WTC11 (cell line): Measurements from ENCODE around the gene WWOX. TPM values are rescaled to one million over a fixed set of nuclear protein-coding genes. Genes with fewer than 3 reads are reported as not detected.

Source experiments
- ATAC-seq: fragments of 200-7000 bp; cut with Tn5 transposase; 2 replicates; pipeline ENCODE4 v1.10.0; 2021; ENCODE audit warnings: mild to moderate bottlenecking, moderate library complexity
- CTCF ChIA-PET: fragments of 300-600 bp; sonication (Branson Sonifier 250); formaldehyde crosslinking; loops from one replicate; lab custom pipeline; 2021; ENCODE audit warnings: antibody characterized with exemption; lab: Charles Lee
- POLR2A ChIA-PET: fragments of 350-600 bp; sonication (Branson Sonifier 250); formaldehyde crosslinking; loops from one replicate; lab custom pipeline; 2021; ENCODE audit warnings: antibody characterized with exemption; lab: Charles Lee
- DNase-seq: peaks from one replicate; pipeline ENCODE4 v3.0.0; 2021; ENCODE audit warnings: low spot score
- H3K27ac Mint-ChIP-seq: 2 replicates; pipeline ENCODE4 v1.8.0; 2021; ENCODE audit warnings: mixed read lengths
- H3K27me3 Mint-ChIP-seq: 2 replicates; pipeline ENCODE4 v1.8.0; 2021; ENCODE audit warnings: low read depth, mild to moderate bottlenecking, moderate library complexity, mixed read lengths
- H3K36me3 Mint-ChIP-seq: 2 replicates; pipeline ENCODE4 v1.8.0; 2021; ENCODE audit warnings: mixed read lengths
- H3K4me1 Mint-ChIP-seq: 2 replicates; pipeline ENCODE4 v1.8.0; 2022; ENCODE audit warnings: mixed read lengths
- H3K4me3 Mint-ChIP-seq: 2 replicates; pipeline ENCODE4 v1.8.0; 2021; ENCODE audit warnings: mild to moderate bottlenecking, moderate library complexity, mixed read lengths
- H3K9me3 Mint-ChIP-seq: 2 replicates; pipeline ENCODE4 v1.8.0; 2021; ENCODE audit warnings: mixed read lengths
- JAZF1 ChIP-seq: fragments of 250-450 bp; sonication (Bioruptor Pico); IDR thresholded peaks from 2 replicates; pipeline ENCODE4 v1.9.0; 2021; ENCODE audit warnings: moderate library complexity, mild to moderate bottlenecking, inconsistent platforms
- RORB ChIP-seq: fragments of 250-450 bp; sonication (Bioruptor Pico); IDR thresholded peaks from 2 replicates; pipeline ENCODE4 v1.9.0; 2021; ENCODE audit warnings: mild to moderate bottlenecking
- ZNF396 ChIP-seq: fragments of 250-450 bp; sonication (Bioruptor Pico); IDR thresholded peaks from 2 replicates; pipeline ENCODE4 v1.8.0; 2021; ENCODE audit warnings: mild to moderate bottlenecking, moderate library complexity, borderline replicate concordance
- ZNF671 ChIP-seq: fragments of 250-450 bp; sonication (Bioruptor Pico); IDR thresholded peaks from 2 replicates; pipeline ENCODE4 v1.8.0; 2021; ENCODE audit warnings: mild to moderate bottlenecking
- total RNA-seq: library from RNA; stranded (reverse); gene quantifications from 3 replicates; pipeline ENCODE4 v1.2.3, GENCODE V29; 2021
- TF ChIP-seq, protein P1 (sequence below): sonication (generic); formaldehyde crosslinking; IDR thresholded peaks from 2 replicates; pipeline ENCODE4 v1.8.1; 2023; ENCODE audit warnings: mild to moderate bottlenecking, missing genetic modification reagents, moderate library complexity
- TF ChIP-seq, protein P2 (sequence below): sonication (generic); formaldehyde crosslinking; IDR thresholded peaks from 2 replicates; pipeline ENCODE4 v1.8.1; 2022; ENCODE audit warnings: missing genetic modification reagents, borderline replicate concordance
- TF ChIP-seq, protein P3 (sequence below): sonication (generic); formaldehyde crosslinking; IDR thresholded peaks from 2 replicates; pipeline ENCODE4 v1.8.0; 2022; ENCODE audit warnings: mild to moderate bottlenecking, missing genetic modification reagents
- TF ChIP-seq, protein P4 (sequence below): sonication (generic); formaldehyde crosslinking; IDR thresholded peaks from 2 replicates; pipeline ENCODE4 v1.8.1; 2022; ENCODE audit warnings: low read depth, missing genetic modification reagents, borderline replicate concordance
- TF ChIP-seq, protein P5 (sequence below): sonication (generic); formaldehyde crosslinking; IDR thresholded peaks from 2 replicates; pipeline ENCODE4 v1.8.0; 2022; ENCODE audit warnings: mild to moderate bottlenecking, missing genetic modification reagents
- TF ChIP-seq, protein P6 (sequence below): sonication (generic); formaldehyde crosslinking; IDR thresholded peaks from 2 replicates; pipeline ENCODE4 v1.8.0; 2022; ENCODE audit warnings: mild to moderate bottlenecking, missing genetic modification reagents
- TF ChIP-seq, protein P7 (sequence below): fragments of 250-450 bp; sonication (Bioruptor Pico); IDR thresholded peaks from 2 replicates; pipeline ENCODE4 v1.9.0; 2021; ENCODE audit warnings: mild to moderate bottlenecking
- TF ChIP-seq, protein P8 (sequence below): fragments of 250-450 bp; sonication (Bioruptor Pico); conservative IDR thresholded peaks from 2 replicates; pipeline ENCODE4 v1.9.0; 2021; ENCODE audit warnings: mild to moderate bottlenecking
- TF ChIP-seq, protein P9 (sequence below): fragments of 250-450 bp; sonication (Bioruptor Pico); IDR thresholded peaks from 2 replicates; pipeline ENCODE4 v1.9.0; 2021; ENCODE audit warnings: mild to moderate bottlenecking

The WWOX gene
- total RNA-seq, 1 experiment from 2014 or later: 15.7 TPM

DNA sequence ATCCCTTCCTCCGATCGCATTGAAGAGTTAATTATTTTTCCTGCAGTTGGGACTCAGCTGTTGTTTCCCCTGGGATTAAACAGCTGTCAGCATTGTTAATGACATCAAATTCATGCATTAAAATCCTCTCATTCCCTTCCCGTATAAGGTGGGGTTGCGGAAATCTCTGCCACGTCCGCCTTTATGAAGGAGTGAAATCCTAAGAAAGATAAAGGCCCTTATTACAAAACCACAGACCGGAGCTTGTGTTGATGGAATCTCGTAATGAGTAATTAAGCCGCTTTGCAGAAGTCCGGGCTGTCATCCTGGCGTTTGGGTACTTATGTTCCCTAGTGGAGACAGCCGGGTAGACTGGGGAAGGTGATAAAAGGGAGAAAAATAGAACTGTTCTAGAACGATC is 873.5 kb downstream of the WWOX start (continued):
- TF ChIP-seq, protein P1, sequence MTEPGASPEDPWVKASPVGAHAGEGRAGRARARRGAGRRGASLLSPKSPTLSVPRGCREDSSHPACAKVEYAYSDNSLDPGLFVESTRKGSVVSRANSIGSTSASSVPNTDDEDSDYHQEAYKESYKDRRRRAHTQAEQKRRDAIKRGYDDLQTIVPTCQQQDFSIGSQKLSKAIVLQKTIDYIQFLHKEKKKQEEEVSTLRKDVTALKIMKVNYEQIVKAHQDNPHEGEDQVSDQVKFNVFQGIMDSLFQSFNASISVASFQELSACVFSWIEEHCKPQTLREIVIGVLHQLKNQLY: no peak
- TF ChIP-seq, protein P2, sequence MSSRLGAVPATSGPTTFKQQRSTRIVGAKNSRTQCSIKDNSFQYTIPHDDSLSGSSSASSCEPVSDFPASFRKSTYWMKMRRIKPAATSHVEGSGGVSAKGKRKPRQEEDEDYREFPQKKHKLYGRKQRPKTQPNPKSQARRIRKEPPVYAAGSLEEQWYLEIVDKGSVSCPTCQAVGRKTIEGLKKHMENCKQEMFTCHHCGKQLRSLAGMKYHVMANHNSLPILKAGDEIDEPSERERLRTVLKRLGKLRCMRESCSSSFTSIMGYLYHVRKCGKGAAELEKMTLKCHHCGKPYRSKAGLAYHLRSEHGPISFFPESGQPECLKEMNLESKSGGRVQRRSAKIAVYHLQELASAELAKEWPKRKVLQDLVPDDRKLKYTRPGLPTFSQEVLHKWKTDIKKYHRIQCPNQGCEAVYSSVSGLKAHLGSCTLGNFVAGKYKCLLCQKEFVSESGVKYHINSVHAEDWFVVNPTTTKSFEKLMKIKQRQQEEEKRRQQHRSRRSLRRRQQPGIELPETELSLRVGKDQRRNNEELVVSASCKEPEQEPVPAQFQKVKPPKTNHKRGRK: no peak
- TF ChIP-seq, protein P3, sequence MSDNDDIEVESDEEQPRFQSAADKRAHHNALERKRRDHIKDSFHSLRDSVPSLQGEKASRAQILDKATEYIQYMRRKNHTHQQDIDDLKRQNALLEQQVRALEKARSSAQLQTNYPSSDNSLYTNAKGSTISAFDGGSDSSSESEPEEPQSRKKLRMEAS (CRISPR knock-in tag): no peak

DNA sequence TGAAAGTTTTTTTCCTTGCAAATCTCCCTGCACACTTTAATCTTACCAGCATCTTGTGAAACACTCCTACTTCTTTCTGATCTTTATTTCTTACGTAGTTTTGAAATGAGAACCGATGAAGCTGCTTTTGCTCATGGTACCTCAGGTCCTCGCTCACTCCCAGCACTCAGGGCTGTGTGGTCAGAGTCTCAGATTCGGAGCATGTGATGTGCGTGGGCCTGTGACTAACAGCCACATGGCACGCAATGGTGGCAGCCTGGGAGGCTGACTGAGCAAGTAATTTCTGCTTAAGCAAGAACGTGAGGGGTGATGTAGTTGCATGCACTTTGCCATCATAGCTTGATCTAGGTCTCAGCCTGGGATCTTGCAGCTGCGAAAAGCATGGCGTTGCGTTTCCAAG is 876.8 kb downstream of the WWOX start:
- Mint-ChIP-seq H3K4me1 (peaks cover 37% of the 10 kb centered on the region), H3K9me3 (no peaks in the 10 kb centered on the region), H3K27ac (no peak overlapping the region), H3K4me3 (no peak overlapping the region), H3K27me3 (no peaks in the 10 kb centered on the region), H3K36me3 (no peaks in the 10 kb centered on the region)
- no peak for ATAC-seq
- TF ChIP-seq, protein P4, sequence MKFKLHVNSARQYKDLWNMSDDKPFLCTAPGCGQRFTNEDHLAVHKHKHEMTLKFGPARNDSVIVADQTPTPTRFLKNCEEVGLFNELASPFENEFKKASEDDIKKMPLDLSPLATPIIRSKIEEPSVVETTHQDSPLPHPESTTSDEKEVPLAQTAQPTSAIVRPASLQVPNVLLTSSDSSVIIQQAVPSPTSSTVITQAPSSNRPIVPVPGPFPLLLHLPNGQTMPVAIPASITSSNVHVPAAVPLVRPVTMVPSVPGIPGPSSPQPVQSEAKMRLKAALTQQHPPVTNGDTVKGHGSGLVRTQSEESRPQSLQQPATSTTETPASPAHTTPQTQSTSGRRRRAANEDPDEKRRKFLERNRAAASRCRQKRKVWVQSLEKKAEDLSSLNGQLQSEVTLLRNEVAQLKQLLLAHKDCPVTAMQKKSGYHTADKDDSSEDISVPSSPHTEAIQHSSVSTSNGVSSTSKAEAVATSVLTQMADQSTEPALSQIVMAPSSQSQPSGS (CRISPR knock-in tag): no peak
- TF ChIP-seq, protein P5, sequence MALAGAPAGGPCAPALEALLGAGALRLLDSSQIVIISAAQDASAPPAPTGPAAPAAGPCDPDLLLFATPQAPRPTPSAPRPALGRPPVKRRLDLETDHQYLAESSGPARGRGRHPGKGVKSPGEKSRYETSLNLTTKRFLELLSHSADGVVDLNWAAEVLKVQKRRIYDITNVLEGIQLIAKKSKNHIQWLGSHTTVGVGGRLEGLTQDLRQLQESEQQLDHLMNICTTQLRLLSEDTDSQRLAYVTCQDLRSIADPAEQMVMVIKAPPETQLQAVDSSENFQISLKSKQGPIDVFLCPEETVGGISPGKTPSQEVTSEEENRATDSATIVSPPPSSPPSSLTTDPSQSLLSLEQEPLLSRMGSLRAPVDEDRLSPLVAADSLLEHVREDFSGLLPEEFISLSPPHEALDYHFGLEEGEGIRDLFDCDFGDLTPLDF (CRISPR knock-in tag): no peak
- TF ChIP-seq, protein P6, sequence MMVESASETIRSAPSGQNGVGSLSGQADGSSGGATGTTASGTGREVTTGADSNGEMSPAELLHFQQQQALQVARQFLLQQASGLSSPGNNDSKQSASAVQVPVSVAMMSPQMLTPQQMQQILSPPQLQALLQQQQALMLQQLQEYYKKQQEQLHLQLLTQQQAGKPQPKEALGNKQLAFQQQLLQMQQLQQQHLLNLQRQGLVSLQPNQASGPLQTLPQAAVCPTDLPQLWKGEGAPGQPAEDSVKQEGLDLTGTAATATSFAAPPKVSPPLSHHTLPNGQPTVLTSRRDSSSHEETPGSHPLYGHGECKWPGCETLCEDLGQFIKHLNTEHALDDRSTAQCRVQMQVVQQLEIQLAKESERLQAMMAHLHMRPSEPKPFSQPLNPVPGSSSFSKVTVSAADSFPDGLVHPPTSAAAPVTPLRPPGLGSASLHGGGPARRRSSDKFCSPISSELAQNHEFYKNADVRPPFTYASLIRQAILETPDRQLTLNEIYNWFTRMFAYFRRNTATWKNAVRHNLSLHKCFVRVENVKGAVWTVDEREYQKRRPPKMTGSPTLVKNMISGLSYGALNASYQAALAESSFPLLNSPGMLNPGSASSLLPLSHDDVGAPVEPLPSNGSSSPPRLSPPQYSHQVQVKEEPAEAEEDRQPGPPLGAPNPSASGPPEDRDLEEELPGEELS (CRISPR knock-in tag): no peak
- CTCF ChIA-PET: no interaction called here
- POLR2A ChIA-PET: no interaction called here
- no peak for DNase-seq

DNA sequence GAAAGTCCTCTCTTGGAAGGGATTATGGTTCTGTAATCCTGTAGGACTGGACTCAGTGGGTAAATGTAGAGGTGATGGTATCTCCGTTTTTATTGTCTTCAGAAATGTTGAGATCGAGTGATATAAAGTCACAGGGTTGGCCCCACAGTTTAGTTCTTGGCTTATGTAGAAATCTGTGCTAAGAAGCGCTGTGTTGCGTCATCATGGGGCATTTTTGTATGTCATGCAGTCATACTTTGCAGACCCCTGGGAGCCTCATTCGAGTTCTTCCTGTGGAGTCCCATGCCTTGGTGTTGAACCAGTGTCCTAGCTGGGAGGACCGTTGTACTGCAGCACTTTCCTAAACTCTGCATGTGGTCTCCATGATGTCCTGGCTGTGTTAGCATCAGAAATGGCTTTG is 881.4 kb downstream of the WWOX start:
- ATAC-seq (no peak), DNase-seq (no peak)
- no peak overlapping the region for H3K27ac Mint-ChIP-seq
- ChIA-PET POLR2A (no interaction called here), CTCF (no interaction called here)
- no peaks in the 10 kb centered on the region; the same call in none of the 2 replicates for H3K36me3 Mint-ChIP-seq
- no peak overlapping the region for H3K4me3 Mint-ChIP-seq
- no peaks in the 10 kb centered on the region for H3K27me3 Mint-ChIP-seq
- H3K9me3 Mint-ChIP-seq: no peaks in the 10 kb centered on the region
- TF ChIP-seq, protein P1: no peak
- TF ChIP-seq, protein P7, sequence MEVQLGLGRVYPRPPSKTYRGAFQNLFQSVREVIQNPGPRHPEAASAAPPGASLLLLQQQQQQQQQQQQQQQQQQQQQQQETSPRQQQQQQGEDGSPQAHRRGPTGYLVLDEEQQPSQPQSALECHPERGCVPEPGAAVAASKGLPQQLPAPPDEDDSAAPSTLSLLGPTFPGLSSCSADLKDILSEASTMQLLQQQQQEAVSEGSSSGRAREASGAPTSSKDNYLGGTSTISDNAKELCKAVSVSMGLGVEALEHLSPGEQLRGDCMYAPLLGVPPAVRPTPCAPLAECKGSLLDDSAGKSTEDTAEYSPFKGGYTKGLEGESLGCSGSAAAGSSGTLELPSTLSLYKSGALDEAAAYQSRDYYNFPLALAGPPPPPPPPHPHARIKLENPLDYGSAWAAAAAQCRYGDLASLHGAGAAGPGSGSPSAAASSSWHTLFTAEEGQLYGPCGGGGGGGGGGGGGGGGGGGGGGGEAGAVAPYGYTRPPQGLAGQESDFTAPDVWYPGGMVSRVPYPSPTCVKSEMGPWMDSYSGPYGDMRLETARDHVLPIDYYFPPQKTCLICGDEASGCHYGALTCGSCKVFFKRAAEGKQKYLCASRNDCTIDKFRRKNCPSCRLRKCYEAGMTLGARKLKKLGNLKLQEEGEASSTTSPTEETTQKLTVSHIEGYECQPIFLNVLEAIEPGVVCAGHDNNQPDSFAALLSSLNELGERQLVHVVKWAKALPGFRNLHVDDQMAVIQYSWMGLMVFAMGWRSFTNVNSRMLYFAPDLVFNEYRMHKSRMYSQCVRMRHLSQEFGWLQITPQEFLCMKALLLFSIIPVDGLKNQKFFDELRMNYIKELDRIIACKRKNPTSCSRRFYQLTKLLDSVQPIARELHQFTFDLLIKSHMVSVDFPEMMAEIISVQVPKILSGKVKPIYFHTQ (CRISPR knock-in tag): no peak
- TF ChIP-seq JAZF1 (CRISPR knock-in tag) (no peak), ZNF671 (CRISPR knock-in tag) (no peak), ZNF396 (no peak), RORB (CRISPR knock-in tag) (no peak)
- TF ChIP-seq, protein P8, sequence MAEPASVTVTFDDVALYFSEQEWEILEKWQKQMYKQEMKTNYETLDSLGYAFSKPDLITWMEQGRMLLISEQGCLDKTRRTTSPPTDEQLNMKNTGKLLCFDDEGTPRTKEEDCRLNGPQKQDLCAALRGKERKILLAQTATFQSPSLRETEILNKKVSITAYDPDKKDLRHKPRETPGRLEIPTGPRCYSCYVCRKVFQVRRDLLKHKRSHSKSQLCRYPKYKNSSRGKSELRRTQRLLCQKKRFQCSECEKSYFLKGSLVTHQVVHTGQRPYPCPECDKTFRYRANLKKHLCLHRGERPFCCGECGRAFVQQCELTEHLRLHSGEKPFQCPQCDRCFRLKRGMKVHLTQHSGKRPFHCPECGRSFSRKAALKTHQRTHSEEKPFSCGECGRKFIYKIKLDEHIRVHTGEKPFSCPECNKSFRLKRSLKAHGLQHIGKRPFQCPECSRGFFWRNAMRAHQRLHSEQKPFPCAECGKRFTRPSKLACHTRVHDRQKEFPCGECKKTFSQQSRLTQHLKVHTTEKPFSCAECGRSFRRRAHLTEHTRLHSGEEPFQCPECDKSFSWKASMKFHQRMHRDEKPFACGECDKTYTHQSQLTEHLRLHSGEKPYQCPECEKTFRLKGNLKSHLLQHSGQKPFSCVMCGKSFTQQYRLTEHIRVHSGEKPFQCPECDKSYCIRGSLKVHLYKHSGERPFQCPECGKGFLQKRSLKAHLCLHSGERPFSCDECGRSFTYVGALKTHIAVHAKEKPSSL (CRISPR knock-in tag): no peak
- TF ChIP-seq, protein P9, sequence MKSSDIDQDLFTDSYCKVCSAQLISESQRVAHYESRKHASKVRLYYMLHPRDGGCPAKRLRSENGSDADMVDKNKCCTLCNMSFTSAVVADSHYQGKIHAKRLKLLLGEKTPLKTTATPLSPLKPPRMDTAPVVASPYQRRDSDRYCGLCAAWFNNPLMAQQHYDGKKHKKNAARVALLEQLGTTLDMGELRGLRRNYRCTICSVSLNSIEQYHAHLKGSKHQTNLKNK (CRISPR knock-in tag): no peak
- TF ChIP-seq, protein P6 (CRISPR knock-in tag): no peak
- H3K4me1 Mint-ChIP-seq: peaks cover 24% of the 10 kb centered on the region
